ENCODE data around the gene RPS6KA3. TPM values are rescaled to one million over a fixed set of nuclear protein-coding genes. Genes with fewer than 3 reads are reported as not detected.
"Not testable (repeated sequence)": the region's sequence is repeated elsewhere in the genome, so short reads cannot be mapped to it uniquely, and the experiment has no call there.

RPS6KA3 gene
- total and polyA plus RNA-seq, 4 donors: 12.5 to 81.4 (median 39.3) TPM

GRCh38 chrX:20130357-20130756 is 136.4 kb downstream of the RPS6KA3 start:
- Histone ChIP-seq H3K27me3 (ENCODE audit: control insufficient read depth in 3 of 3, insufficient read depth in 3 of 3, low read length in 2 of 3) (no peaks in the 10 kb centered on the region), H3K9me3 (ENCODE audit: control insufficient read depth in 4 of 4, insufficient read depth in 3 of 4, low read length in 3 of 4) (no peaks in the 10 kb centered on the region), H3K9ac (ENCODE audit: insufficient read depth in 1 of 2, low read length in 2 of 2) (no peak overlapping the region), H3K27ac (ENCODE audit: low read depth in 1 of 2, low read length in 1 of 2) (no peak overlapping the region), H3K4me3 (no peak overlapping the region), H3K4me1 (ENCODE audit: control insufficient read depth in 5 of 5, insufficient read depth in 5 of 5, low read length in 5 of 5) (no peaks in the 10 kb centered on the region), H3K36me3 (ENCODE audit: control insufficient read depth in 4 of 4, insufficient read depth in 4 of 4, low read length in 4 of 4) (peaks cover 8 to 41% (median 12%) of the 10 kb centered on the region in 4 donors)
- WGBS, 2 donors: 95 to 96% methylated on average over 1 of the region's 1 CpG
- DNase-seq (no peak), ATAC-seq (ENCODE audit: insufficient read depth, low FRiP score) (no peak)
- no peak for TF ChIP-seq CTCF (IDR thresholded peaks at IDR 0.05; ENCODE audit: control extremely low read depth, extremely low read depth)

- Histone ChIP-seq H3K9ac (ENCODE audit: insufficient read depth in 1 of 2, low read length in 2 of 2) (no peak overlapping the region), H3K27me3 (ENCODE audit: control insufficient read depth in 3 of 3, insufficient read depth in 3 of 3, low read length in 2 of 3) (no peaks in the 10 kb centered on the region), H3K4me3 (no peak overlapping the region), H3K4me1 (ENCODE audit: control insufficient read depth in 5 of 5, insufficient read depth in 5 of 5, low read length in 5 of 5) (no peaks in the 10 kb centered on the region), H3K36me3 (ENCODE audit: control insufficient read depth in 4 of 4, insufficient read depth in 4 of 4, low read length in 4 of 4) (peaks cover 7 to 40% (median 12%) of the 10 kb centered on the region in 4 donors), H3K27ac (ENCODE audit: low read depth in 1 of 2, low read length in 1 of 2) (no peak overlapping the region), H3K9me3 (ENCODE audit: control insufficient read depth in 4 of 4, insufficient read depth in 3 of 4, low read length in 3 of 4) (no peaks in the 10 kb centered on the region)
- TF ChIP-seq CTCF (IDR thresholded peaks at IDR 0.05; ENCODE audit: control extremely low read depth, extremely low read depth): no peak
- 76 to 86% methylated on average over 1 of the region's 1 CpG for WGBS, 2 donors
- DNase-seq (no peak), ATAC-seq (ENCODE audit: insufficient read depth, low FRiP score) (no peak)
Observed at GRCh38 chrX:20129547-20129946, 137.2 kb downstream of the RPS6KA3 start.

- H3K27ac ChIP-seq (ENCODE audit: low read depth in 1 of 2, low read length in 1 of 2): no peak overlapping the region
- H3K4me3 ChIP-seq: no peak overlapping the region
- ATAC-seq (ENCODE audit: insufficient read depth, low FRiP score) (no peak), DNase-seq (peak in 2 of 3 donors; percentile 24 to 38)
- peaks cover 5 to 38% (median 11%) of the 10 kb centered on the region in 4 donors for H3K36me3 ChIP-seq (ENCODE audit: control insufficient read depth in 4 of 4, insufficient read depth in 4 of 4, low read length in 4 of 4)
- no peaks in the 10 kb centered on the region for H3K9me3 ChIP-seq (ENCODE audit: control insufficient read depth in 4 of 4, insufficient read depth in 3 of 4, low read length in 3 of 4)
- 61 to 83% methylated on average over 4 of the region's 4 CpGs for WGBS, 2 donors
- no peaks in the 10 kb centered on the region for H3K27me3 ChIP-seq (ENCODE audit: control insufficient read depth in 3 of 3, insufficient read depth in 3 of 3, low read length in 2 of 3)
- TF ChIP-seq CTCF (IDR thresholded peaks at IDR 0.05; ENCODE audit: control extremely low read depth, extremely low read depth): no peak
- H3K4me1 ChIP-seq (ENCODE audit: control insufficient read depth in 5 of 5, insufficient read depth in 5 of 5, low read length in 5 of 5): no peaks in the 10 kb centered on the region
- H3K9ac ChIP-seq (ENCODE audit: insufficient read depth in 1 of 2, low read length in 2 of 2): no peak overlapping the region
Observed at GRCh38 chrX:20128670-20129069, 138.0 kb downstream of the RPS6KA3 start.

GRCh38 chrX:20127440-20127839 is 139.3 kb downstream of the RPS6KA3 start:
- H3K36me3 ChIP-seq (ENCODE audit: control insufficient read depth in 4 of 4, insufficient read depth in 4 of 4, low read length in 4 of 4): peaks cover 2 to 27% (median 5%) of the 10 kb centered on the region in 4 donors
- not testable (repeated sequence) for H3K9me3 ChIP-seq (ENCODE audit: control insufficient read depth in 4 of 4, insufficient read depth in 3 of 4, low read length in 3 of 4); H3K27me3 ChIP-seq (ENCODE audit: control insufficient read depth in 3 of 3, insufficient read depth in 3 of 3, low read length in 2 of 3); H3K4me3 ChIP-seq; ATAC-seq (ENCODE audit: insufficient read depth, low FRiP score); H3K4me1 ChIP-seq (ENCODE audit: control insufficient read depth in 5 of 5, insufficient read depth in 5 of 5, low read length in 5 of 5); DNase-seq; H3K9ac ChIP-seq (ENCODE audit: insufficient read depth in 1 of 2, low read length in 2 of 2); H3K27ac ChIP-seq (ENCODE audit: low read depth in 1 of 2, low read length in 1 of 2)
- 2 to 8% methylated on average over 3 of the region's 3 CpGs for WGBS, 2 donors

GRCh38 chrX:20126833-20127232 is 139.9 kb downstream of the RPS6KA3 start:
- H3K27me3 ChIP-seq (ENCODE audit: control insufficient read depth in 3 of 3, insufficient read depth in 3 of 3, low read length in 2 of 3); H3K27ac ChIP-seq (ENCODE audit: low read depth in 1 of 2, low read length in 1 of 2); H3K9me3 ChIP-seq (ENCODE audit: control insufficient read depth in 4 of 4, insufficient read depth in 3 of 4, low read length in 3 of 4); H3K9ac ChIP-seq (ENCODE audit: insufficient read depth in 1 of 2, low read length in 2 of 2); H3K4me1 ChIP-seq (ENCODE audit: control insufficient read depth in 5 of 5, insufficient read depth in 5 of 5, low read length in 5 of 5); H3K4me3 ChIP-seq; ATAC-seq (ENCODE audit: insufficient read depth, low FRiP score); DNase-seq: not testable (repeated sequence)
- H3K36me3 ChIP-seq (ENCODE audit: control insufficient read depth in 4 of 4, insufficient read depth in 4 of 4, low read length in 4 of 4): peaks cover 2 to 21% (median 4%) of the 10 kb centered on the region in 4 donors
- 75 to 100% methylated on average over 1 of the region's 1 CpG for WGBS, 2 donors
